HepG2 (cell line): ENCODE data around the gene COA1. TPM values are rescaled to one million over a fixed set of nuclear protein-coding genes. Genes with fewer than 3 reads are reported as not detected.

Experiments
- EEA1 ChIP-seq: sonication (generic); formaldehyde crosslinking; IDR thresholded peaks from 2 replicates; pipeline ENCODE4 v1.5.1; 2020; ENCODE audit warnings: mild to moderate bottlenecking, missing genetic modification reagents, borderline replicate concordance
- ETV5 ChIP-seq: IDR thresholded peaks from 2 replicates; pipeline ENCODE4 v1.6.1; 2018; ENCODE audit warnings: missing biosample characterization, missing genetic modification reagents, inconsistent platforms, borderline replicate concordance
- KAT7 ChIP-seq: IDR thresholded peaks from 2 replicates; pipeline ENCODE4 v1.6.1; 2018; ENCODE audit warnings: borderline replicate concordance, missing compliant biosample characterization
- KDM3A ChIP-seq: IDR thresholded peaks from 2 replicates; pipeline ENCODE4 v1.6.1; 2018; ENCODE audit warnings: low read depth, missing compliant biosample characterization
- NCOA1 ChIP-seq: sonication (generic); formaldehyde crosslinking; IDR thresholded peaks from 2 replicates; pipeline ENCODE4 v1.9.0; 2021; ENCODE audit warnings: missing genetic modification reagents
- PAF1 ChIP-seq: IDR thresholded peaks from 2 replicates; pipeline ENCODE4 v1.6.1; 2016; ENCODE audit warnings: missing genetic modification reagents, missing compliant biosample characterization
- PHB2 ChIP-seq: fragments of 450-650 bp; IDR thresholded peaks from 2 replicates; pipeline ENCODE4 v1.6.1; 2018; ENCODE audit not compliant: partially characterized antibody
- PLRG1 ChIP-seq: fragments of 450-650 bp; conservative IDR thresholded peaks from 2 replicates; pipeline ENCODE4 v1.6.1; 2016
- SP1 ChIP-seq, 2 experiments: fragments of 450-650 bp in 1 of 2; sonication (generic) in 1 of 2; formaldehyde crosslinking in 1 of 2; IDR thresholded peaks; 2 replicates each; pipeline versions ENCODE4 v1.4.0 to v1.6.1; 2016 to 2020; ENCODE audit warnings: missing genetic modification reagents in 1 of 2
- STAT5B ChIP-seq: sonication (generic); formaldehyde crosslinking; IDR thresholded peaks from 2 replicates; pipeline ENCODE4 v1.4.0; 2020; ENCODE audit warnings: missing genetic modification reagents
- TCF12 ChIP-seq, 2 experiments: fragments of 450-650 bp in 1 of 2; sonication (generic) in 1 of 2; formaldehyde crosslinking in 1 of 2; IDR thresholded peaks; 2 replicates each; pipeline versions ENCODE4 v1.6.1 to v1.8.0; 2017 to 2022; ENCODE audit warnings: antibody characterized with exemption in 1 of 2, mild to moderate bottlenecking in 1 of 2, missing genetic modification reagents in 1 of 2, moderate library complexity in 1 of 2
- ZKSCAN5 ChIP-seq: sonication (generic); formaldehyde crosslinking; IDR thresholded peaks from 2 replicates; pipeline ENCODE4 v1.5.1; 2020; ENCODE audit warnings: mild to moderate bottlenecking, missing genetic modification reagents
- ZNF136 ChIP-seq: sonication (generic); formaldehyde crosslinking; IDR thresholded peaks from 2 replicates; pipeline ENCODE4 v1.8.1; 2022; ENCODE audit warnings: low read depth, mild to moderate bottlenecking, moderate library complexity, missing genetic modification reagents
- ZNF17 ChIP-seq: sonication (generic); formaldehyde crosslinking; IDR thresholded peaks from 2 replicates; pipeline ENCODE4 v1.5.0; 2020; ENCODE audit warnings: mild to moderate bottlenecking, missing genetic modification reagents
- ZNF446 ChIP-seq: sonication (generic); formaldehyde crosslinking; IDR thresholded peaks from 2 replicates; pipeline ENCODE4 v1.5.0; 2020; ENCODE audit warnings: mild to moderate bottlenecking, missing genetic modification reagents
- ZNF468 ChIP-seq: sonication (generic); formaldehyde crosslinking; IDR thresholded peaks from 2 replicates; pipeline ENCODE4 v1.8.0; 2022; ENCODE audit warnings: mild to moderate bottlenecking, moderate library complexity, missing genetic modification reagents
- polyA plus RNA-seq, 8 experiments: library from polyadenylated mRNA; depleted of rRNA in 3 of 8; stranded (reverse) in 7 of 8; unstranded in 1 of 8; fragments of >200 nt; fragmentation: Illumina TruSeq in 4 of 8; extraction: Trizol in 4 of 8; gene quantifications; 2 replicates each; pipeline versions ENCODE4 v1.2.1 to v1.2.3, GENCODE V29; 2011 to 2016; ENCODE audit warnings: low read depth in 4 of 8, missing spikeins in 1 of 8, mixed read lengths in 1 of 8; ENCODE audit not compliant: insufficient read depth in 1 of 8
- total RNA-seq, 5 experiments: library from RNA; depleted of rRNA; stranded (reverse); fragments of >200 nt; fragmentation: Illumina TruSeq; extraction: Trizol; gene quantifications; 2 replicates each; pipeline ENCODE4 v1.2.3, GENCODE V29; 2016; ENCODE audit warnings: low read depth in 1 of 5
- TF ChIP-seq, protein P1 (sequence below): sonication (generic); formaldehyde crosslinking; conservative IDR thresholded peaks from 2 replicates; pipeline ENCODE4 v1.5.0; 2020; ENCODE audit warnings: missing genetic modification reagents
- TF ChIP-seq, protein P2 (sequence below): sonication (generic); formaldehyde crosslinking; IDR thresholded peaks from 2 replicates; pipeline ENCODE4 v1.5.0; 2020; ENCODE audit warnings: mild to moderate bottlenecking, missing genetic modification reagents
- TF ChIP-seq, protein P3 (sequence below): sonication (generic); formaldehyde crosslinking; IDR thresholded peaks from 2 replicates; pipeline ENCODE4 v1.5.0; 2020; ENCODE audit warnings: mild to moderate bottlenecking, missing genetic modification reagents, borderline replicate concordance

The COA1 gene
- total and polyA plus RNA-seq, 2 of the 13 experiments (the other 11 are each of a cell fraction or from before 2014, with no cell fraction given) = 33.2 to 65.7 TPM

DNA sequence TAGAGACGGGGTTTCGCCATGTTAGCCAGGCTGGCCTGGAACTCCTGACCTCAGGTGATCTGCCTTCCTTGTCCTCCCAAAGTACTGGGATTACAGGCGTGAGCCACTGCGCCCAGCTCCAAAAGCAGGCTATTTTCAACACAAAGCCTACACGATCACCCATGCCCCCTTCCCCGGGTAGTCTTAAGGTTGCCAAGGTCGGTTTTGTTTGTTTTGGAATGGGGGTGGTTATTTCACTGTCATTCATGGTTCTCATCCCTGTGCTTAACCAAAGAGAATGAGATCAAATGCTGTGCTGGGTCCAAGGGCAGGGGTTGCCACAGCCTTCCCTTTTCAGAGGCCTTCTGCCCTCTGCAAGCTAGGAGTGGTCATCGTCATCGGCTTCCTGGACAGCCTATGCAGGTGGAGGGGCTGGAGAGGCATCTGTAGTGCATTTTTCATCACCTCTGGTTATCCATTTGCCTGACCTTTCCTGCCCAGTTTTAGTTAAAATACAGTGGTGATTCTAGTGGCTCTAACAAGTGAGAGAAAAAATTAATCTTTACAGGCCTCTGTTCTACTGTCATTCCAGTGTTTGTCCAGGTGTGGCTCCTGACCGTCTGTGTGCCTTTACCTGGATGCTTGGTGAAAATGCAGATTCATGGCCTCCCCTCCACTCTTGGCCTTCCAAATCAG, 40.6 kb upstream of the COA1 start (continued):
- TF ChIP-seq NCOA1 (CRISPR knock-in tag) (peak; percentile 81; the same call in 1 of the 2 replicates), PLRG1 (no peak), PHB2 (no peak), KAT7 (CRISPR knock-in tag) (peak; percentile 88; the same call in 1 of the 2 replicates), ZKSCAN5 (CRISPR knock-in tag) (no peak), ZNF446 (no peak), ZNF468 (CRISPR knock-in tag) (no peak), ZNF17 (CRISPR knock-in tag) (no peak), EEA1 (CRISPR knock-in tag) (no peak), SP1 (IDR thresholded peaks at IDR 0.05) (no peak), SP1 (CRISPR knock-in tag; IDR thresholded peaks at IDR 0.05) (peak; percentile 12; the same call in 1 of the 2 replicates), ZNF136 (CRISPR knock-in tag) (peak; percentile 82; the same call in 1 of the 2 replicates), ETV5 (peak; percentile 71; the same call in 1 of the 2 replicates), STAT5B (CRISPR knock-in tag) (no peak), TCF12 (IDR thresholded peaks at IDR 0.05) (no peak), TCF12 (CRISPR knock-in tag; IDR thresholded peaks at IDR 0.05) (no peak), PAF1 (CRISPR knock-in tag) (no peak), KDM3A (peak; percentile 73)
- TF ChIP-seq, protein P1, sequence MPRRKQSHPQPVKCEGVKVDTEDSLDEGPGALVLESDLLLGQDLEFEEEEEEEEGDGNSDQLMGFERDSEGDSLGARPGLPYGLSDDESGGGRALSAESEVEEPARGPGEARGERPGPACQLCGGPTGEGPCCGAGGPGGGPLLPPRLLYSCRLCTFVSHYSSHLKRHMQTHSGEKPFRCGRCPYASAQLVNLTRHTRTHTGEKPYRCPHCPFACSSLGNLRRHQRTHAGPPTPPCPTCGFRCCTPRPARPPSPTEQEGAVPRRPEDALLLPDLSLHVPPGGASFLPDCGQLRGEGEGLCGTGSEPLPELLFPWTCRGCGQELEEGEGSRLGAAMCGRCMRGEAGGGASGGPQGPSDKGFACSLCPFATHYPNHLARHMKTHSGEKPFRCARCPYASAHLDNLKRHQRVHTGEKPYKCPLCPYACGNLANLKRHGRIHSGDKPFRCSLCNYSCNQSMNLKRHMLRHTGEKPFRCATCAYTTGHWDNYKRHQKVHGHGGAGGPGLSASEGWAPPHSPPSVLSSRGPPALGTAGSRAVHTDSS (CRISPR knock-in tag) = no peak
- TF ChIP-seq, protein P2, sequence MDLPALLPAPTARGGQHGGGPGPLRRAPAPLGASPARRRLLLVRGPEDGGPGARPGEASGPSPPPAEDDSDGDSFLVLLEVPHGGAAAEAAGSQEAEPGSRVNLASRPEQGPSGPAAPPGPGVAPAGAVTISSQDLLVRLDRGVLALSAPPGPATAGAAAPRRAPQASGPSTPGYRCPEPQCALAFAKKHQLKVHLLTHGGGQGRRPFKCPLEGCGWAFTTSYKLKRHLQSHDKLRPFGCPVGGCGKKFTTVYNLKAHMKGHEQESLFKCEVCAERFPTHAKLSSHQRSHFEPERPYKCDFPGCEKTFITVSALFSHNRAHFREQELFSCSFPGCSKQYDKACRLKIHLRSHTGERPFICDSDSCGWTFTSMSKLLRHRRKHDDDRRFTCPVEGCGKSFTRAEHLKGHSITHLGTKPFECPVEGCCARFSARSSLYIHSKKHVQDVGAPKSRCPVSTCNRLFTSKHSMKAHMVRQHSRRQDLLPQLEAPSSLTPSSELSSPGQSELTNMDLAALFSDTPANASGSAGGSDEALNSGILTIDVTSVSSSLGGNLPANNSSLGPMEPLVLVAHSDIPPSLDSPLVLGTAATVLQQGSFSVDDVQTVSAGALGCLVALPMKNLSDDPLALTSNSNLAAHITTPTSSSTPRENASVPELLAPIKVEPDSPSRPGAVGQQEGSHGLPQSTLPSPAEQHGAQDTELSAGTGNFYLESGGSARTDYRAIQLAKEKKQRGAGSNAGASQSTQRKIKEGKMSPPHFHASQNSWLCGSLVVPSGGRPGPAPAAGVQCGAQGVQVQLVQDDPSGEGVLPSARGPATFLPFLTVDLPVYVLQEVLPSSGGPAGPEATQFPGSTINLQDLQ = 0 out of 2 replicates have a peak, but pooled peaks have one; percentile 37
- TF ChIP-seq, protein P3, sequence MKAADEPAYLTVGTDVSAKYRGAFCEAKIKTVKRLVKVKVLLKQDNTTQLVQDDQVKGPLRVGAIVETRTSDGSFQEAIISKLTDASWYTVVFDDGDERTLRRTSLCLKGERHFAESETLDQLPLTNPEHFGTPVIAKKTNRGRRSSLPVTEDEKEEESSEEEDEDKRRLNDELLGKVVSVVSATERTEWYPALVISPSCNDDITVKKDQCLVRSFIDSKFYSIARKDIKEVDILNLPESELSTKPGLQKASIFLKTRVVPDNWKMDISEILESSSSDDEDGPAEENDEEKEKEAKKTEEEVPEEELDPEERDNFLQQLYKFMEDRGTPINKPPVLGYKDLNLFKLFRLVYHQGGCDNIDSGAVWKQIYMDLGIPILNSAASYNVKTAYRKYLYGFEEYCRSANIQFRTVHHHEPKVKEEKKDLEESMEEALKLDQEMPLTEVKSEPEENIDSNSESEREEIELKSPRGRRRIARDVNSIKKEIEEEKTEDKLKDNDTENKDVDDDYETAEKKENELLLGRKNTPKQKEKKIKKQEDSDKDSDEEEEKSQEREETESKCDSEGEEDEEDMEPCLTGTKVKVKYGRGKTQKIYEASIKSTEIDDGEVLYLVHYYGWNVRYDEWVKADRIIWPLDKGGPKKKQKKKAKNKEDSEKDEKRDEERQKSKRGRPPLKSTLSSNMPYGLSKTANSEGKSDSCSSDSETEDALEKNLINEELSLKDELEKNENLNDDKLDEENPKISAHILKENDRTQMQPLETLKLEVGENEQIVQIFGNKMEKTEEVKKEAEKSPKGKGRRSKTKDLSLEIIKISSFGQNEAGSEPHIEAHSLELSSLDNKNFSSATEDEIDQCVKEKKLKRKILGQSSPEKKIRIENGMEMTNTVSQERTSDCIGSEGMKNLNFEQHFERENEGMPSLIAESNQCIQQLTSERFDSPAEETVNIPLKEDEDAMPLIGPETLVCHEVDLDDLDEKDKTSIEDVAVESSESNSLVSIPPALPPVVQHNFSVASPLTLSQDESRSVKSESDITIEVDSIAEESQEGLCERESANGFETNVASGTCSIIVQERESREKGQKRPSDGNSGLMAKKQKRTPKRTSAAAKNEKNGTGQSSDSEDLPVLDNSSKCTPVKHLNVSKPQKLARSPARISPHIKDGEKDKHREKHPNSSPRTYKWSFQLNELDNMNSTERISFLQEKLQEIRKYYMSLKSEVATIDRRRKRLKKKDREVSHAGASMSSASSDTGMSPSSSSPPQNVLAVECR (CRISPR knock-in tag) = peak; percentile 71; the same call in 1 of the 2 replicates
